GM19238 (cell line): ENCODE results near the gene BANK1.
A peak's percentile ranks its signal among the peaks of the same experiment; 100 is the strongest.

Experiments
- DNase-seq: peaks from one replicate; pipeline ENCODE4 v3.0.0; 2011; ENCODE audit warnings: low spot score; ENCODE audit not compliant: insufficient read length

BANK1 gene

DNA sequence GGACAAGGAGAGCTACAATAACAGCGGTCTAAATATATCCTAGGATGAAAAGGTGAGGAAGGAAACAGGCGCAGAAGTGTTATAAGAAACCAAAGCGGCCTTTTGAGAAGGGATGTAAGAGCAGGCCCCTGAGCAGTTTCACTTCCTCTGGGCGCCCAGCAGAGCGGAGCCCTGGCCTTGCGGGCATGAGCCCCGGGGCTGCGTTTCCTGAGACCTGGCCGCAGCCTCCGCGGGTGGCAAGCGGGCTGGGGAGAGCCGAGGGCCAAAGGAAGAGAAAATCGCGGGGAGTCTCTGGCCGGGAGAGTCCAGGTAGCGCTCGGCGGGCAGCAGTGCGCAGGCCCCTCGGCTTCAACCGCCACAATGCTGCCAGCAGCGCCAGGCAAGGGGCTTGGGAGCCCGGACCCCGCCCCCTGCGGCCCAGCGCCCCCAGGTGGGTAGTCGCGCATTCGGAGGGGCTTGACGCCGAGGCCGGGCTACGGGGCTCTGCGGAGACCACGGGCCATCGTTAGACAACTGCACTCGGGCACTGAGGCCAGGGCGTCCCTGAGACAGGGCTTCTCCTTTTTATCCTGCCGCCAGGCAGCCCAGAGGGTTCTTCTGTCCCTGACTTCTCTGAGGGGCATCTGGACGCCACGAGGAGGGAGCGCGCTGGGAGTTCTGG is at the start of gene BANK1:
BANK1 (plus strand) TSS at position 210 of the 661 bp plus-strand sequence; CDS start at position 361, 151 bp downstream.
- peak; percentile 75 for DNase-seq

- no peak for DNase-seq
These were observed 36.8 kb upstream of the BANK1 start for GRCh38 chr4:101753721-101754120.

GRCh38 chr4:101756181-101756580 is 34.3 kb upstream of the BANK1 start:
- DNase-seq = no peak

- no peak for DNase-seq
These were observed 29.1 kb upstream of the BANK1 start for GRCh38 chr4:101761405-101761804.

DNA sequence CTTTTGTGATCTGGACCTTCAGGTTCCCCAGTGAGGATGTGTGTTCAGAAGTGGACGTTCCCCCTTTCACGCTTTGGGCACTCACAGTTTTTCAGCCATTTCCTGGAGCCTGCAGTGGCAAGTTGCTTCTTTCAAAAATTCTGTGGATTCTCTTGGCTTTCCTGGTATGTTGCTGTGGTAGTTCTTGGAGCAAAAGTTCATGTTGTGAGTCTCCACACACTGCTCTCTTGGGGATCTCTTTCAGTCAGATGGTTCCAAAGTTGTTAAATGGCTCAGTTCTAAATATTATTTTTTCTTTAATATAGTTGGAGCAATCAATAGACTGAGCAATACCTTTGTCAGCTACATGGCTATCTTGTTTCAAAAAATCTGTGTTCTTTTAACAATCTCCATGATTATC is 28.5 kb upstream of the BANK1 start:
- no peak for DNase-seq

DNA sequence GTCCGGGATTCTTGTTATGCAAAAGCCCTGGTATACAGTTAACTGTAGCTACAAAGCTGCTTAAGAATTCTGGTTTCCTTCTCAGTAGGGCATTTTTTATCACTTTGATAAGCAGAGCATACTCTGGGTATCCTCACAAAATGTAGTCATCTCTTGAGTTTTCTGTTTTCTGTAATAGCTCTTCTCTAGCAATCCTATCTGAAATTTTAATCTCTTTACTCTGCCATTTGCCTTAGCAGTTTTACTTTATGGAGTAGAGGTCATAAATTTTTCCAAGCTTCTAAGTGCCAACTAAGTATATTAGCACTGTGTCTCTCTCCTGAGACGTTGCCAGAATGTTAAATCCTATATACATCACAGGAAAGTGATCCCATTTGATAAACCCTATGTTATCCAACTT is 28.0 kb upstream of the BANK1 start:
- no peak for DNase-seq

DNA sequence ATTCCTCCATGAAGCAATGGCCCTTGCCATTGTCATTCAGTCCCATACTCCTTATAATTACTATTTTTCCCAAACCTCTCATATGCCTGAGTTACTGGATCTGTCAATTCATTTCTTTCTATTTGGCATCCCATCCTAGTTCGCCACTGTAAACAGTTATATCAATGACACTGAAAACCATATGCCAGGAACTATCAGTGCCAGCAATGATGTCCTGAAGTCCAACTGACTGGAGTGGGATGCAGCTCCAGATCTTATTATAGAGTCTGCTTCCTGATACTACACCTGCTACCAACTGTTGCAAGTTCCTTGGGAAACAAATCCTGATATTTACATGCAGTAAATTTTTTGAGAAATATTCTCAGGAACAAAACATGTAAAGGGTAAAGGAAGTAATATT is 27.0 kb upstream of the BANK1 start:
- no peak for DNase-seq

GRCh38 chr4:101774807-101775206 is 15.7 kb upstream of the BANK1 start:
- no peak for DNase-seq

DNA sequence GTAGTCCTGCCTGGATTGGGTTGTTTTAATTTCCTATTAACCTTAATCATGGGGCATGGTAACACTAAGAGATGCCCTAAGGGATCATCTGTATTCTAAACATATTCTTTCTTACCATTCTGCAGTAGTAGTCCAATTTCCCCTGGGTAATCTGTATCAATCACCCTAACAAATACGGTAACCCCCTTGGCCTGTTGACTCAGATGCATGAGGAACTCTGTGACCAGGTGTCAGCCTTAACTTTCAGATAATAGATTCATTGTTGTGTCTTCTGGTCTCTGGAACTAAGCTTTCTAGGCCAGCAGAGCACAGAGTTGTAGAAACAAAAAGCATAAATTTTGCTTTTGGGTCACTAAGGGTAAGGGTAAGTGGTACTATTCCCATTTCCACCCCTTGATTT is 13.1 kb upstream of the BANK1 start:
- no peak for DNase-seq

- DNase-seq = no peak
These were observed 10.2 kb upstream of the BANK1 start for GRCh38 chr4:101780284-101780683.

- no peak for DNase-seq
These were observed 8.0 kb upstream of the BANK1 start for GRCh38 chr4:101782546-101782945.

DNA sequence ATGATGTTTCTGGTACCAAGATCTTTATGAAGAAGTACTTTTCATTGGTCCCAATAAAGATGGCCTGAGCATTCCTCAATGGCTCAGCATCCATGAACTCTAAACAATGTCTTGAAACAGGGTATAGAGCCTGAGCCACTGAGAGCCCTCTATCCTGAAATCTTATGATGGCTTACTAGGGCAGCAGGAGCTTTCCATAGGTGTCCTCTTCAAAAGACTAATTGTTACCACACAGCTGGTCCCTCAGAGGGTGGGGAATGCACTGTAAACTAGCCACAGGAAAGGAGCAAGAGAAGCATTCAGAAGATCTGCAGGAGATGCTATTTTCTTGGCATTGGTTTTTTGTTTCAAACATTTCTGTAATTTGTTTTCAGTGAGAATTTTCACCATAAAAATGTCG is 5.6 kb upstream of the BANK1 start:
- DNase-seq = no peak

DNA sequence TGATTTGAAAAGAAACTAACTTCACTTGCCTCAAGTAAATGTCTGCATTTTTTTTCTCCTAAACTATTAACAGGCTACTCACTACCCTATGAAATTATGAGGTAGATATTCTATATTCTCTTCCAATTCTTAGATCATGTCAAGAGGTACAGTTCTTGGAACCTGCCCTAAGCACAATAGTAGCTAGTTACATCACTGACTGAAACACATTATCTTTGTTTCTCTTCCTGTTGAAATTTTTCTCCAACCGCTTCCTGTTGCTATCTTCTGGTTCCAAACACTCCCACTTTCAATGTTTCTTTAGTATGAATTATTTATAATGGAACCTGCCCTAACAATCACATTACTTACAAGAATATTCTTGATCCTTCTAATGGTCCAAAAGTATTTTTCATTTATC is 5.0 kb upstream of the BANK1 start:
- no peak for DNase-seq

DNA sequence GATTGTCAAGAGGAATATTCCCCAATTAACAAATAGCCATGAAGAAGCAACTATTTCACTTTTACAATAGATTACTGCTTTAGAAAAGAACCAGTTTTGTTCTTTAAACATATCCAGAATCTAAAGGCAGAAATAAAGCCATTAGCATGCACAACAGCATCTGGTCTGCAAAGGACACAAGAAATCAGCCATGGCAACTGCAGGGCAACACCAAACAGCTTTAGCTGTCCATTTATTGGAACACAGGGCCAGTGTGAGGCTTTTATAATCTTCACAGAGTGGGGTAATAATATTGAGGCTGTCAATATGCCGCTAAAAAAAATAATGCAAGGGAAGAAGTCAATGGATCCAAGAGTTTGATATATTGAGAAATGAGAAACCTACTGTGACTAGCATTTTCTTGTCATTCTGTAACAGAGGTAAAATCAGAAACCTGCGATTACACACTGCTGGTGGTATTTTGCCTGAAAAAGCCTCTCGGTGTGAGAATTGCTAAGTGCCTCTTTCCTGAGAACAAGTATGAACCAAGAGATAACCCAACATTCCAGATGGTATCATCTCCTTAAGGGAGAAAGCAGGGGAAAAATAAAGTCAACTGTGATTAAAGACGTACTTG is 2.7 kb upstream of the BANK1 start:
- no peak for DNase-seq

DNA sequence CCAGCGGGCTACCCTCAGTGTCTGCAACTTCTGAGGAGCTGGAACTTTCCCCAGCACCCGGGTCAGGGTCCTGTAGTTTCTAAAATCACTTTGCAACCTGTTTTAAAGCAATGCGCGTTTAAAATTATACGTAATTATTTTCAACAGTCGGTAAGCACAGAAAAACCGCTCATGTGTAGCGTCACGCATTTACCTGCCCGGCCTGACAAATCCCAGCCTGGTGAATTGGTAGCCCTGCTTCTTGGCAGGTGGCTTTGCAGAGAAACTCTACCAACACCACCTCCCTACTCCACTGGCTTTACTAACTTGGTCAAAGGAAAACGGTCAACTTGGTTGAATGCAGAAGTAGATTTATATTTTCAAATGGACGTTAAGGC is 640 bp downstream of the BANK1 start:
- DNase-seq = no peak

DNA sequence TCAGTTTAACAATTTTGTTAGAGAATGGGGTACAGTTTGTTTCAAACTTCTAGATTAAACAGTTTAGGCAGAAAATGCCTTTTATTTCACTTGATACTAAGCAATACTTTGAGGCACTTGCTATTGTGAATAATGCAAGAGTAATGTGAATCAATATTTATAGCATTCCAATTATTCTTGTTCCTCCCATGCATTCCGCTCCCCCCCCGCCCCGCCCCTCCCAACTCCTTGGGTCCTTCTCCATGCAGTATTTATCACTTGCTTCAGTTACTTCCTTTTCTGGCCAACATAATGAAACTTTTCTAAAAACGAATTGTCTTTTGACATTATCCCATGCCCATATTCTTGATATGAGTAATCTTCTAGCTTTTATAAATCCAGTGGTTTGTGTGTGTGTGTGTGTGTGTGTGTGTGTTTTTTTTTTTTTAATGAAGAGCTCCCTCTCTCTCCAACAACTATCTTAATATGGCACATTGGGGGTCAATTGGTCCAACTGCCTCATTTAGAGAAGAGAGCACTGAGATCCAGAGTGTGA is 1.6 kb downstream of the BANK1 start:
- DNase-seq = no peak

GRCh38 chr4:101793397-101793796 is 2.9 kb downstream of the BANK1 start:
- no peak for DNase-seq

- no peak for DNase-seq
These were observed 4.3 kb downstream of the BANK1 start for GRCh38 chr4:101794806-101795205.

DNA sequence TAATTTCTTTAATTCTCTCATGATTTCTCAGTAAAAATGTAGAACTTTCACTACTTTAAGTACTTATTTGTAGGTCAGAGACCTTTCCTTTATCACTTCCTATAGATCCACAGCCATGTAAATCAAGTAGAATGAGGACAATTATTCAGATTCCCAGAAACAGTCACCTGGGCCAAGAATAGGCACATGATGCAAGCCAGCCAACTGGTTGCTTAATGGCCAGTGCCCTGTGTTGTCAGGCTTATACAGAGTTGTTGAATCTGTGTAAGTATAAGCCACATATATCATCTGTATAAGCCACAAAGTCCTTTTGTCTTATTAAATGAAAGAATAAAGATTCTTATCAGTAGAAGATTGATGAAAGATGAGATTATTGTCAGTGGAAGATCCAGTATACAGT is 5.2 kb downstream of the BANK1 start:
- no peak for DNase-seq

DNA sequence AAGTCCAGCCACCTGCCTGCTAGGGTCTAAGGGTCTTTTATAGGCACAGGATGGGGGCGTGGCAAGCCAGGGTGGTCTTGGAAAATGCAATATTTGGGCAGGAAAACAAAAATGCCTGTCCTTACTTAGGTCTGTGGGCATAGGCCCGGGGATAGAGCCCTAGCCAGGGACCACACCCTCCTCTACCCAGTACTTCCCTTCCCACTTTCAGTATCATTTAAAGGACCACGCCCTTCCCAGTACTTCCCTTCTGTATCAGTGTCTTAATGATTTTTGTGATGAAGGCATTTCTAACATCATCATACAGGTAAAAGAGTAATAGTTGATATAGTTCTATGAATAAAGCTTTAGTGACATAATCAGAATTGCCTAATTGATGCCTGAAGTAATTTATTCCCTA is 11.4 kb downstream of the BANK1 start:
- DNase-seq = no peak

DNA sequence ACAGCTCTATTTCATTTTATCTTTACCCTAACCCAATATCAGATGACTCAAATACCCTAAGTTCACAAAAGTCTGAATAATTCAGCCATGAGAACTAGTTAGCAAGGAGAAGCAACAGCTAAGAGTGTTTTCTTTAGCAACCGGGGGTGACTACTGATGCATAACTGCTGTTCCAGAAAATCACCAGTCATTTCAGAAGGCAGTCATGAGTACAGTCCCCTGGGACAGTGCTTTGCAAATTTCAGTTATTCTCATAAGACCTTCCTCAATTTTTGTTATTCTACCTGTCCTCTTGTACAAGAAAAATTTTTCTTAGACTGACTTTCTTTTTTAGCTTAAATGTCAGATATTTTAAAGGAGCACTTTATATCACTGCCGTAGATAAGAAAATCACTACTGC is 16.4 kb downstream of the BANK1 start:
- no peak for DNase-seq

GRCh38 chr4:101807351-101807750 is 16.8 kb downstream of the BANK1 start:
- DNase-seq = no peak

DNA sequence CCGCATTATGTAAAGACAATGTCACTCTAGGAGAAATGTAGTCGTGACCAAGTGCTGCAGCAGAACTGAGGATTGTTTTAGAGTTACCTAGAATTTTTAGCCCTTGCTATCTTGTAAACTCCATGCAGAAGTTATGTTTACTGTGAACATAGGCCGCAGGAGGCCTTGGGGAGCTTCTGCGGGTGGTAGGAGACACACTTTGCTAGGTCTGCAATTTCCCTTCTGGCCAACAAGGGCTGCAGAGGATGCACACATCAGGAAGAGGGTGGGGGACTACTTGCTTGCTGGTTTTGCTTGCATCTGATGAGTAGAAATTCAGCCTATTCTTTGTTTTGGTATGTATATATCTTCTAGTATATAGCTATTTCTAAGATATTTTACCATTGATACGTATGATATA is 23.1 kb downstream of the BANK1 start:
- no peak for DNase-seq
